ENCODE measurements around the gene ALG1.

ALG1 gene

DNA sequence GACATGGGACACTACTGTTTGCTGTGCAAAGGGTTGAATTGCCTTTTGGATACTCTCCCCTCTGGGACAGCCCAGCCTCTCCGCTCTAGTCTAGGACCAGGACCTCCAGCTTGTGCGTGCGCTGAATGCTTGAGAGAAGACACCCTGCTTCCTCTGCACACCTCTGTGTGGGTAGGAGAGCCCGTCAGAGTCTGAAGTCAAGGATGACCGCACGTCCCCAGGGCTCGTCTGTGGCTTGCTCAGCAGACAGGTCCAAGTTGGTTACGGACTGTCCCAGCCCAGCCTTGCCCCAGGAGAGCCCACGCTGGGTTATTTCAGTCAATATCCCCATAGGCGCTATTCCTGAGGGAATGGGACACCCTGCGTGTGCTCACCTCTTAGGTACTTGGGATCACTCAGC is 9.6 kb upstream of the ALG1 start:
- Histone ChIP-seq H3K27ac (ENCODE audit: low read depth, low read length) (no peak overlapping the region), H3K36me3 (ENCODE audit: control insufficient read depth in 1 of 2, insufficient read depth in 2 of 2, low read length in 2 of 2) (no peaks in the 10 kb centered on the region), H3K9ac (ENCODE audit: low read depth in 1 of 2, low read length in 2 of 2) (no peak overlapping the region), H3K4me1 (ENCODE audit: control insufficient read depth in 1 of 2, insufficient read depth in 2 of 2, low read length in 2 of 2) (peaks cover 10 to 15% of the 10 kb centered on the region in 2 donors), H3K4me3 (ENCODE audit: low read depth in 1 of 2, low read length in 2 of 2) (no peak overlapping the region), H3K27me3 (ENCODE audit: control insufficient read depth in 1 of 2, insufficient read depth in 2 of 2, low read length in 2 of 2) (no peaks in the 10 kb centered on the region), H3K9me3 (ENCODE audit: control insufficient read depth in 1 of 2, low read length in 2 of 2) (no peaks in the 10 kb centered on the region)

DNA sequence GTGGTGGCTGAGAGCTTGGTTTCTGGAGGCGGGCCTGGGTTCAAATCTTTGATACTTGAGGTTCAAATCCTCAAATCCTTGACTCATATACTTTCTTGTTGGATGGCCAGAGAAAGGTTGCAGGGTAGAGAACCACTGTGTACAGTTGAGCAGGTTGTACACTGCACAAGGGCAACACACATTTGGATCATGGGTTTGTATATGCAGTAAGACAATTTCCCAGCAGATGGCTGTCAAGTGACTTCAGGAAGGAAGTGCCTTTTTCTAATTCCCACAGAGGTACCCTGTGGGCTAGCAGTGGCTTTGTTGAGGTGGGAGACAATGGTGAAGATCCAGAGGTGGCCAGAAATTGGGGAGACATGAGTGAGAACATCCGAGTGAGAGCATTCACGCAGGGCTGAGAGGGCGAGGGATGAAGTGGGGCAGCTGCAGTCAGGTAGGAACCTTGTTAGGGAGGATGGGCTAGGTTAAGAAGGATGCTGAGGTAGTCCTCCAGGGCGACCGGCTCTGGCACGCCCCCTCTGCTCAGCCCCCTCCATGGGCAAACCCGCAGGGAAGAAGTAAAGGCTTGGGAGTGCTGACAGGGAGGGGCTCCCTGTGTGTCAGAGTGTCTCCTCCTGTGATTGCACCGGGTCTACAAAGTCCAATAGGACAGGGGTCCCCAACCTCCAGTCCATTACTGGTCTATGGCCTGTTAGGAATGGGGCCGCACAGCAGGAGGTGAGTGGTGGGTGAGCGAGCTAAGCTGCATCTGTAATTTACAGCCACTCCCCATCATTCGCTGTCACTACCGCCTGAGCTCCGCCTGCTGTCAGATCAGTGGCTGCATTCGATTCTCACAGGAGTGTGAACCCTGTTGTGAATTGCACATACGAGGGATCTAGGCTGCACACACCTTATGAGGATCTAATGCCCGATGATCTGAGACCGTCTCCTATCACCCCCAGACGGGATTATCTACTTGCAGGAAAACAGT is 8.6 kb upstream of the ALG1 start:
- Histone ChIP-seq H3K36me3 (ENCODE audit: control insufficient read depth in 1 of 2, insufficient read depth in 2 of 2, low read length in 2 of 2) (no peaks in the 10 kb centered on the region), H3K4me1 (ENCODE audit: control insufficient read depth in 1 of 2, insufficient read depth in 2 of 2, low read length in 2 of 2) (peaks cover 10 to 15% of the 10 kb centered on the region in 2 donors), H3K27ac (ENCODE audit: low read depth, low read length) (no peak overlapping the region), H3K4me3 (ENCODE audit: low read depth in 1 of 2, low read length in 2 of 2) (no peak overlapping the region), H3K27me3 (ENCODE audit: control insufficient read depth in 1 of 2, insufficient read depth in 2 of 2, low read length in 2 of 2) (no peaks in the 10 kb centered on the region), H3K9ac (ENCODE audit: low read depth in 1 of 2, low read length in 2 of 2) (no peak overlapping the region), H3K9me3 (ENCODE audit: control insufficient read depth in 1 of 2, low read length in 2 of 2) (no peaks in the 10 kb centered on the region)

DNA sequence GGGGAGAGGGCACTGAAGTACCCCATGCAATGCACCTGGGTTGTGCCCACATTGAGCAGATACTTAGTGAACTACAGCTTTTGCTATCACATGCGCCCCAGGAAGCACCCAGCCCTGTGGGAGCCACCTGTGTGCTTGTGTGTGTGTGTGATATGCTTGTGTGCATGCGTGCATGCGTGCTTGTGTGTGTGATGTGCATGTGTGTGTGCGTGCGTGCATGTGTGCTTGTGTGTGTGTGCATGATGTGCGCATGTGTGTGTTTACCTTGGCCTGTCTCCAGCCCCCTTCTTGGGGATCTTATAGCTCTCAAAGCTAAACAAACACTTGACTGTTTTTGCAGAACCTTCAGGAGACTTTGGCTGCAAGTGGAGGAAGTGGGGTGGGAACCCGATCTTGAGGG is 6.7 kb upstream of the ALG1 start:
- Histone ChIP-seq H3K27me3 (ENCODE audit: control insufficient read depth in 1 of 2, insufficient read depth in 2 of 2, low read length in 2 of 2) (no peaks in the 10 kb centered on the region), H3K9me3 (ENCODE audit: control insufficient read depth in 1 of 2, low read length in 2 of 2) (no peaks in the 10 kb centered on the region), H3K36me3 (ENCODE audit: control insufficient read depth in 1 of 2, insufficient read depth in 2 of 2, low read length in 2 of 2) (no peaks in the 10 kb centered on the region), H3K4me3 (ENCODE audit: low read depth in 1 of 2, low read length in 2 of 2) (no peak overlapping the region), H3K27ac (ENCODE audit: low read depth, low read length) (no peak overlapping the region), H3K9ac (ENCODE audit: low read depth in 1 of 2, low read length in 2 of 2) (no peak overlapping the region), H3K4me1 (ENCODE audit: control insufficient read depth in 1 of 2, insufficient read depth in 2 of 2, low read length in 2 of 2) (peaks cover 10 to 15% of the 10 kb centered on the region in 2 donors)

DNA sequence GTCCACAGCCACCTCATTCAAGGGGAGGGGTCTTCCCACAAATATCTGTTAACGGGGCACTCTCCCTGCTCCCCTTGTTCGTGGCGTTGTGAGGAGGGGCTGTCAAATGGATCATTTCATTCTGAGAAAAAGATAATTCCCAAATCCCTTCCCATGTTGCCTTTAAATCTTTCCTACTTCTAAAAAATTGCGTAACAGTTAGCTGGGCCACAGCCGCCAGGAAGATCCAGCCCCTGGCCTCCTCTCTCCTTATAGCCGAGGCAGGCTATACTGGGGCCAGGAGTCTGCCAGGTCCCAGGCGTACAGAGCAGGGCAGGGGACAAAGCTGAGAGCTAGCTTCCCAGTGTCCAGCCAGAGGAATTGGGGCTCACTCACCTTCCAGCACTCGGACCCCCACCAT is 6.3 kb upstream of the ALG1 start:
- no peak overlapping the region for H3K9ac ChIP-seq (ENCODE audit: low read depth in 1 of 2, low read length in 2 of 2)
- H3K4me1 ChIP-seq (ENCODE audit: control insufficient read depth in 1 of 2, insufficient read depth in 2 of 2, low read length in 2 of 2) = peaks cover 10 to 15% of the 10 kb centered on the region in 2 donors
- peak overlapping the region in 1 of 2 donors; percentile 10 for H3K4me3 ChIP-seq (ENCODE audit: low read depth in 1 of 2, low read length in 2 of 2)
- no peaks in the 10 kb centered on the region for H3K36me3 ChIP-seq (ENCODE audit: control insufficient read depth in 1 of 2, insufficient read depth in 2 of 2, low read length in 2 of 2)
- no peaks in the 10 kb centered on the region for H3K27me3 ChIP-seq (ENCODE audit: control insufficient read depth in 1 of 2, insufficient read depth in 2 of 2, low read length in 2 of 2)
- no peaks in the 10 kb centered on the region for H3K9me3 ChIP-seq (ENCODE audit: control insufficient read depth in 1 of 2, low read length in 2 of 2)
- no peak overlapping the region for H3K27ac ChIP-seq (ENCODE audit: low read depth, low read length)

DNA sequence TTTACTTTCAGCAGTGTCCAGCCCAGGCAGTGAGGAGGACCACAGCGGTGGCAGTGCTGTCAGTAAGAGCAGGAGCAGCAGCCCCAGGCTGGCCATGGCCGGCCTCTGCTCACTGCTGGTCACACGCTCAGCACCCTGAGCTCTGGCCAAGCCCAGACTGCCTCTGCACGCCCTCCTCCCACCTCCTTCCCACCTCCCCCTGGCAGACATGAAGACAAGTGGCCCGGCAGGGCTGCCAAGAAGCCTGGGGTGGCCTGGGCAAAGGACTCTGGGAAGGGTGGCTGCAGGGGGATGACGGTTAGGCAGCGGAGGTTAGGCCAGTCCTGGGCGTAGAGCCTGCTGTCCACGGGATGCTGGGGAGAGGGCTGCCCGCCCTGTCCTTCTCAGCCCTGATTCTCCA is 5.8 kb upstream of the ALG1 start, which contains the start of gene C16orf89:
C16orf89 (minus strand) TSS at position 144 of the 400 bp plus-strand sequence; CDS start at position 96, 48 bp downstream.
- no peaks in the 10 kb centered on the region for H3K9me3 ChIP-seq (ENCODE audit: control insufficient read depth in 1 of 2, low read length in 2 of 2)
- H3K27ac ChIP-seq (ENCODE audit: low read depth, low read length) = no peak within 1 kb of the TSS
- H3K4me1 ChIP-seq (ENCODE audit: control insufficient read depth in 1 of 2, insufficient read depth in 2 of 2, low read length in 2 of 2) = peaks cover 10 to 15% of the 10 kb centered on the region in 2 donors
- H3K36me3 ChIP-seq (ENCODE audit: control insufficient read depth in 1 of 2, insufficient read depth in 2 of 2, low read length in 2 of 2) = no peaks in the 10 kb centered on the region
- no peak within 1 kb of the TSS for H3K9ac ChIP-seq (ENCODE audit: low read depth in 1 of 2, low read length in 2 of 2)
- no peaks in the 10 kb centered on the region for H3K27me3 ChIP-seq (ENCODE audit: control insufficient read depth in 1 of 2, insufficient read depth in 2 of 2, low read length in 2 of 2)
- peak within 1 kb of the TSS in 1 of 2 donors; percentile 10 for H3K4me3 ChIP-seq (ENCODE audit: low read depth in 1 of 2, low read length in 2 of 2)

GRCh38 chr16:5066511-5066910 is 5.1 kb upstream of the ALG1 start:
- Histone ChIP-seq H3K27me3 (ENCODE audit: control insufficient read depth in 1 of 2, insufficient read depth in 2 of 2, low read length in 2 of 2) (no peaks in the 10 kb centered on the region), H3K9ac (ENCODE audit: low read depth in 1 of 2, low read length in 2 of 2) (no peak overlapping the region), H3K27ac (ENCODE audit: low read depth, low read length) (no peak overlapping the region), H3K4me1 (ENCODE audit: control insufficient read depth in 1 of 2, insufficient read depth in 2 of 2, low read length in 2 of 2) (peaks cover 15 to 19% of the 10 kb centered on the region in 2 donors), H3K36me3 (ENCODE audit: control insufficient read depth in 1 of 2, insufficient read depth in 2 of 2, low read length in 2 of 2) (no peaks in the 10 kb centered on the region), H3K9me3 (ENCODE audit: control insufficient read depth in 1 of 2, low read length in 2 of 2) (no peaks in the 10 kb centered on the region), H3K4me3 (ENCODE audit: low read depth in 1 of 2, low read length in 2 of 2) (no peak overlapping the region)

GRCh38 chr16:5069048-5069447 is 2.6 kb upstream of the ALG1 start:
- H3K4me3 ChIP-seq (ENCODE audit: low read depth in 1 of 2, low read length in 2 of 2) = no peak overlapping the region
- H3K9me3 ChIP-seq (ENCODE audit: control insufficient read depth in 1 of 2, low read length in 2 of 2) = no peaks in the 10 kb centered on the region
- peaks cover 26 to 29% of the 10 kb centered on the region in 2 donors for H3K4me1 ChIP-seq (ENCODE audit: control insufficient read depth in 1 of 2, insufficient read depth in 2 of 2, low read length in 2 of 2)
- no peaks in the 10 kb centered on the region for H3K36me3 ChIP-seq (ENCODE audit: control insufficient read depth in 1 of 2, insufficient read depth in 2 of 2, low read length in 2 of 2)
- H3K27me3 ChIP-seq (ENCODE audit: control insufficient read depth in 1 of 2, insufficient read depth in 2 of 2, low read length in 2 of 2) = no peaks in the 10 kb centered on the region
- H3K9ac ChIP-seq (ENCODE audit: low read depth in 1 of 2, low read length in 2 of 2) = no peak overlapping the region
- no peak overlapping the region for H3K27ac ChIP-seq (ENCODE audit: low read depth, low read length)

- no peaks in the 10 kb centered on the region for H3K36me3 ChIP-seq (ENCODE audit: control insufficient read depth in 1 of 2, insufficient read depth in 2 of 2, low read length in 2 of 2)
- no peaks in the 10 kb centered on the region for H3K27me3 ChIP-seq (ENCODE audit: control insufficient read depth in 1 of 2, insufficient read depth in 2 of 2, low read length in 2 of 2)
- H3K4me3 ChIP-seq (ENCODE audit: low read depth in 1 of 2, low read length in 2 of 2) = no peak overlapping the region
- no peak overlapping the region for H3K27ac ChIP-seq (ENCODE audit: low read depth, low read length)
- H3K9ac ChIP-seq (ENCODE audit: low read depth in 1 of 2, low read length in 2 of 2) = no peak overlapping the region
- peaks cover 24 to 25% of the 10 kb centered on the region in 2 donors for H3K4me1 ChIP-seq (ENCODE audit: control insufficient read depth in 1 of 2, insufficient read depth in 2 of 2, low read length in 2 of 2)
- no peaks in the 10 kb centered on the region for H3K9me3 ChIP-seq (ENCODE audit: control insufficient read depth in 1 of 2, low read length in 2 of 2)
Observed at GRCh38 chr16:5069854-5070253, 1.8 kb upstream of the ALG1 start.

- Histone ChIP-seq H3K4me3 (ENCODE audit: low read depth in 1 of 2, low read length in 2 of 2) (no peak overlapping the region), H3K9me3 (ENCODE audit: control insufficient read depth in 1 of 2, low read length in 2 of 2) (no peaks in the 10 kb centered on the region), H3K9ac (ENCODE audit: low read depth in 1 of 2, low read length in 2 of 2) (no peak overlapping the region)
Observed at GRCh38 chr16:5070431-5071186, 1.0 kb upstream of the ALG1 start.

GRCh38 chr16:5071341-5071680 is 332 bp upstream of the ALG1 start:
- H3K9me3 ChIP-seq (ENCODE audit: control insufficient read depth in 1 of 2, low read length in 2 of 2) = no peaks in the 10 kb centered on the region
- H3K4me1 ChIP-seq (ENCODE audit: control insufficient read depth in 1 of 2, insufficient read depth in 2 of 2, low read length in 2 of 2) = peaks cover 14 to 16% of the 10 kb centered on the region in 2 donors
- peaks cover 11 to 13% of the 10 kb centered on the region in 2 donors for H3K36me3 ChIP-seq (ENCODE audit: control insufficient read depth in 1 of 2, insufficient read depth in 2 of 2, low read length in 2 of 2)
- peak overlapping the region; percentile 35 for H3K27ac ChIP-seq (ENCODE audit: low read depth, low read length)
- peak overlapping the region; percentile 64 to 86 for H3K9ac ChIP-seq (ENCODE audit: low read depth in 1 of 2, low read length in 2 of 2)
- H3K4me3 ChIP-seq (ENCODE audit: low read depth in 1 of 2, low read length in 2 of 2) = peak overlapping the region; percentile 77 to 93
- no peaks in the 10 kb centered on the region for H3K27me3 ChIP-seq (ENCODE audit: control insufficient read depth in 1 of 2, insufficient read depth in 2 of 2, low read length in 2 of 2)

More at GRCh38 chr16:5070431-5071186, 1.0 kb upstream of the ALG1 start:
- H3K27ac ChIP-seq (ENCODE audit: low read depth, low read length) = no peak overlapping the region
- peaks cover 4 to 6% of the 10 kb centered on the region in 2 donors for H3K36me3 ChIP-seq (ENCODE audit: control insufficient read depth in 1 of 2, insufficient read depth in 2 of 2, low read length in 2 of 2)
- peaks cover 16 to 18% of the 10 kb centered on the region in 2 donors for H3K4me1 ChIP-seq (ENCODE audit: control insufficient read depth in 1 of 2, insufficient read depth in 2 of 2, low read length in 2 of 2)
- H3K27me3 ChIP-seq (ENCODE audit: control insufficient read depth in 1 of 2, insufficient read depth in 2 of 2, low read length in 2 of 2) = no peaks in the 10 kb centered on the region
